SH-SY5Y (cell line): ENCODE data around the gene MYLK.

Experiments used
- GATA2 ChIP-seq: IDR thresholded peaks from 2 replicates; pipeline ENCODE4 v1.6.1; 2011; ENCODE audit warnings: mild to moderate bottlenecking, low read depth, low read length
- GATA3 ChIP-seq: IDR thresholded peaks from 2 replicates; pipeline ENCODE4 v1.6.1; 2011; ENCODE audit warnings: low read depth, mild to moderate bottlenecking, low read length, moderate library complexity

- no peak for TF ChIP-seq GATA2
- no peak for TF ChIP-seq GATA3
Measured at GRCh38 chr3:123831420-123831819, 52.7 kb downstream of the MYLK start.
